ENCODE measurements around the gene CCDC60. TPM values are rescaled to one million over a fixed set of nuclear protein-coding genes. Genes with fewer than 3 reads are reported as not detected.

Gene CCDC60
- total and polyA plus RNA-seq, 2 of the 13 experiments (the other 11 are each of a cell fraction or from before 2014, with no cell fraction given) = not detected

DNA sequence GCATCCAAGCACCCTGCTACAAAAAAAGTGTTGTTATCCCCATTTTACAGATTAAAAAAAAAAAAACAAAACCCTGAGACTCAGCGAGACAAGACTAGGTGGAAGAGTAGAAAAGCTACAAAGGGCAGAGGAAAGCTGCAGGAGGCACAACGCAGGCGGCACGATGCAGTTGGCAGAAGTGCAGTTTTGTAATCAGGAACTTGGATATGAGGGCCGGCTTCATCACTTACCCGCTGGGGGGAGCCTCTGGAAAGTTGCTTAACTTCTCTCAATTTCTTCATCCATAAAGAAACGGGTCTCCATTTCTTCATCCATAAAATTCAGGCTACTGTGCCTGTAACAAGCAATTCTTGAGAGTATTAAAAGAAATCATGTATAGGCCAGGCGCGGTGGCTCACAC is 33.1 kb upstream of the CCDC60 start:
- 47% methylated on average over 9 of the region's 9 CpGs for WGBS (ENCODE audit: low lambda C conversion rate)
- in situ Hi-C loops (cut with HindIII; ENCODE audit: extremely low pct_ligation_motif_present, low pct_unique_long_range_greater_than_20kb) (no loop called here), intact Hi-C loops (cut with micrococcal nuclease; ENCODE audit: unreplicated experiment) (no loop called here)

More for the DNA sequence above, 33.1 kb upstream of the CCDC60 start:
- H3K9me3 ChIP-seq (ENCODE audit: low read length) = no peaks in the 10 kb centered on the region
- H3K9ac ChIP-seq (ENCODE audit: insufficient read depth, low read depth, low read length) = no peak overlapping the region
- ChIA-PET POLR2A (no interaction called here), CTCF (ENCODE audit: low intra/inter-chr PET ratio, low total read pairs) (no interaction called here)
- H3K27me3 ChIP-seq (ENCODE audit: control insufficient read depth in 1 of 2, insufficient read depth in 2 of 2, low read length in 2 of 2) = no peaks in the 10 kb centered on the region
- H3K79me2 ChIP-seq (ENCODE audit: insufficient read depth, low read length) = no peaks in the 10 kb centered on the region
- H3K4me2 ChIP-seq (ENCODE audit: low read depth, low read length) = no peak overlapping the region
- no peak overlapping the region for H2AFZ ChIP-seq (ENCODE audit: low read length)
- TF ChIP-seq ZNF354B (CRISPR knock-in tag; IDR thresholded peaks at IDR 0.05) (no peak), ZNF350 (CRISPR knock-in tag; IDR thresholded peaks at IDR 0.05; ENCODE audit: borderline replicate concordance, low read depth) (no peak), HHEX (CRISPR knock-in tag; IDR thresholded peaks at IDR 0.05) (no peak)
- TF ChIP-seq, protein P1, sequence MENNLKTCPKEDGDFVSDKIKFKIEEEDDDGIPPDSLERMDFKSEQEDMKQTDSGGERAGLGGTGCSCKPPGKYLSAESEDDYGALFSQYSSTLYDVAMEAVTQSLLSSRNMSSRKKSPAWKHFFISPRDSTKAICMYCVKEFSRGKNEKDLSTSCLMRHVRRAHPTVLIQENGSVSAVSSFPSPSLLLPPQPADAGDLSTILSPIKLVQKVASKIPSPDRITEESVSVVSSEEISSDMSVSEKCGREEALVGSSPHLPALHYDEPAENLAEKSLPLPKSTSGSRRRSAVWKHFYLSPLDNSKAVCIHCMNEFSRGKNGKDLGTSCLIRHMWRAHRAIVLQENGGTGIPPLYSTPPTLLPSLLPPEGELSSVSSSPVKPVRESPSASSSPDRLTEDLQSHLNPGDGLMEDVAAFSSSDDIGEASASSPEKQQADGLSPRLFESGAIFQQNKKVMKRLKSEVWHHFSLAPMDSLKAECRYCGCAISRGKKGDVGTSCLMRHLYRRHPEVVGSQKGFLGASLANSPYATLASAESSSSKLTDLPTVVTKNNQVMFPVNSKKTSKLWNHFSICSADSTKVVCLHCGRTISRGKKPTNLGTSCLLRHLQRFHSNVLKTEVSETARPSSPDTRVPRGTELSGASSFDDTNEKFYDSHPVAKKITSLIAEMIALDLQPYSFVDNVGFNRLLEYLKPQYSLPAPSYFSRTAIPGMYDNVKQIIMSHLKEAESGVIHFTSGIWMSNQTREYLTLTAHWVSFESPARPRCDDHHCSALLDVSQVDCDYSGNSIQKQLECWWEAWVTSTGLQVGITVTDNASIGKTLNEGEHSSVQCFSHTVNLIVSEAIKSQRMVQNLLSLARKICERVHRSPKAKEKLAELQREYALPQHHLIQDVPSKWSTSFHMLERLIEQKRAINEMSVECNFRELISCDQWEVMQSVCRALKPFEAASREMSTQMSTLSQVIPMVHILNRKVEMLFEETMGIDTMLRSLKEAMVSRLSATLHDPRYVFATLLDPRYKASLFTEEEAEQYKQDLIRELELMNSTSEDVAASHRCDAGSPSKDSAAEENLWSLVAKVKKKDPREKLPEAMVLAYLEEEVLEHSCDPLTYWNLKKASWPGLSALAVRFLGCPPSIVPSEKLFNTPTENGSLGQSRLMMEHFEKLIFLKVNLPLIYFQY (CRISPR knock-in tag; IDR thresholded peaks at IDR 0.05; ENCODE audit: borderline replicate concordance) = no peak
- no peak for FAIRE-seq
- no peak for ATAC-seq
- H3K27ac ChIP-seq (ENCODE audit: extremely low read length, insufficient read depth, low read length) = no peak overlapping the region
- no peaks in the 10 kb centered on the region for H4K20me1 ChIP-seq (ENCODE audit: insufficient read depth, low read length)
- H3K4me1 ChIP-seq (ENCODE audit: insufficient read depth, low read length) = no peaks in the 10 kb centered on the region
- DNase-seq (ENCODE audit: low spot score) = no peak
- H3K4me3 ChIP-seq (replicated peaks in 1 of 3; ENCODE audit: insufficient read depth in 1 of 3, low read depth in 2 of 3, low read length in 3 of 3) = no peak overlapping the region
- no peaks in the 10 kb centered on the region for H3K36me3 ChIP-seq (replicated peaks in 1 of 2; ENCODE audit: control insufficient read depth in 1 of 2, insufficient read depth in 2 of 2, low read length in 2 of 2)
- no TSS peak for BruUV-seq (replicated peaks)
